GM12875 (cell line): ENCODE results near the gene SMAP1.

Source experiments
- H3K4me3 ChIP-seq: one replicate; pipeline ENCODE4 v1.5.1; 2011; ENCODE audit warnings: low read depth, low read length, control low read depth
- CTCF ChIP-seq: IDR thresholded peaks from 2 replicates; pipeline ENCODE4 v1.5.1; 2011; ENCODE audit warnings: low read depth, mild to moderate bottlenecking, control low read depth, inconsistent platforms, low read length, moderate library complexity, borderline replicate concordance; ENCODE audit not compliant: insufficient read depth

The SMAP1 gene

GRCh38 chr6:70838907-70839285, 171.2 kb downstream of the SMAP1 start:
- no peak overlapping the region for H3K4me3 ChIP-seq
- TF ChIP-seq CTCF: no peak

GRCh38 chr6:70839286-70840266, 171.9 kb downstream of the SMAP1 start:
- no peak for TF ChIP-seq CTCF
- H3K4me3 ChIP-seq: no peak overlapping the region

- no peak overlapping the region for H3K4me3 ChIP-seq
- no peak for TF ChIP-seq CTCF
Observed at GRCh38 chr6:70841112-70841511, 173.4 kb downstream of the SMAP1 start.

- no peak for TF ChIP-seq CTCF
- no peak overlapping the region for H3K4me3 ChIP-seq
Observed at GRCh38 chr6:70842541-70842940, 174.9 kb downstream of the SMAP1 start.

- no peak overlapping the region for H3K4me3 ChIP-seq
- TF ChIP-seq CTCF: no peak
Observed at GRCh38 chr6:70843328-70843918, 175.7 kb downstream of the SMAP1 start.

- no peak for TF ChIP-seq CTCF
- no peak overlapping the region for H3K4me3 ChIP-seq
Observed at GRCh38 chr6:70844301-70844700, 176.6 kb downstream of the SMAP1 start.

- H3K4me3 ChIP-seq: no peak overlapping the region
- TF ChIP-seq CTCF: no peak
Observed at GRCh38 chr6:70846207-70846835, 178.6 kb downstream of the SMAP1 start.
